Activated CD8-positive, alpha-beta memory T cell treated with anti-CD3 and anti-CD28 coated beads, Interleukin-2, amount 50 U/mL, for 24 hours (primary cell): ENCODE measurements around the gene MATR3.
"Not testable (repeated sequence)": the region's sequence is repeated elsewhere in the genome, so short reads cannot be mapped to it uniquely, and the experiment has no call there.

Experiments
- DNase-seq: peaks from one replicate; pipeline ENCODE4 v3.0.0-alpha.2; 2020; ENCODE audit errors: extremely low read depth

Gene MATR3

GRCh38 chr5:139293507-139294373, at the start of gene MATR3:
Gene MATR3 (plus strand): TSS chr5:139293740. CDS start chr5:139307416, 13,676 bp downstream.
- peak; percentile 78 for DNase-seq

- no peak for DNase-seq
Measured at GRCh38 chr5:139245637-139246339, 47.8 kb upstream of the MATR3 start.

GRCh38 chr5:139246394-139246793, 47.1 kb upstream of the MATR3 start:
- peak; percentile 26 for DNase-seq

- no peak for DNase-seq
Measured at GRCh38 chr5:139248826-139249453, 44.6 kb upstream of the MATR3 start.

GRCh38 chr5:139251281-139251687, 42.3 kb upstream of the MATR3 start:
- no peak for DNase-seq

- no peak for DNase-seq
Measured at GRCh38 chr5:139251695-139252288, 41.7 kb upstream of the MATR3 start.

GRCh38 chr5:139253115-139253514, 40.4 kb upstream of the MATR3 start:
- DNase-seq: no peak

GRCh38 chr5:139256820-139257219, 36.7 kb upstream of the MATR3 start:
- no peak for DNase-seq

- no peak for DNase-seq
Measured at GRCh38 chr5:139262059-139262741, 31.3 kb upstream of the MATR3 start.

GRCh38 chr5:139262742-139263445, 30.6 kb upstream of the MATR3 start:
- peak; percentile 37 for DNase-seq

- DNase-seq: no peak
Measured at GRCh38 chr5:139263536-139263935, 30.0 kb upstream of the MATR3 start.

- no peak for DNase-seq
Measured at GRCh38 chr5:139263946-139264345, 29.6 kb upstream of the MATR3 start.

- no peak for DNase-seq
Measured at GRCh38 chr5:139265001-139265400, 28.5 kb upstream of the MATR3 start.

- no peak for DNase-seq
Measured at GRCh38 chr5:139266236-139266635, 27.3 kb upstream of the MATR3 start.

- no peak for DNase-seq
Measured at GRCh38 chr5:139267481-139267880, 26.1 kb upstream of the MATR3 start.

GRCh38 chr5:139268364-139269202, 25.0 kb upstream of the MATR3 start:
- DNase-seq: no peak

GRCh38 chr5:139270718-139271117, 22.8 kb upstream of the MATR3 start:
- DNase-seq: not testable (repeated sequence)

- no peak for DNase-seq
Measured at GRCh38 chr5:139271201-139272027, 22.1 kb upstream of the MATR3 start.
